ENCODE results near the gene CTCFL. TPM values are rescaled to one million over a fixed set of nuclear protein-coding genes. Genes with fewer than 3 reads are reported as not detected.
A peak's percentile ranks its signal among the peaks of the same experiment; 100 is the strongest.

Gene CTCFL
- total and polyA plus RNA-seq, 4 donors: 0.05 to 0.08 (median 0.08) TPM; not detected in 1

- Histone ChIP-seq H3K9ac (ENCODE audit: low read depth in 1 of 2, low read length in 2 of 2) (no peak overlapping the region), H3K36me3 (ENCODE audit: control insufficient read depth in 4 of 4, insufficient read depth in 3 of 4, low read depth in 1 of 4, low read length in 3 of 4) (no peaks in the 10 kb centered on the region), H3K27me3 (ENCODE audit: control insufficient read depth in 4 of 4, insufficient read depth in 4 of 4, low read length in 3 of 4) (no peaks in the 10 kb centered on the region), H3K9me3 (ENCODE audit: control insufficient read depth in 4 of 4, low read length in 3 of 4) (no peaks in the 10 kb centered on the region), H3K4me3 (ENCODE audit: low read depth in 1 of 3, low read length in 3 of 3) (no peak overlapping the region), H3K27ac (ENCODE audit: low read depth in 1 of 2, low read length in 2 of 2) (no peak overlapping the region), H3K4me1 (ENCODE audit: control insufficient read depth in 4 of 4, insufficient read depth in 4 of 4, low read length in 3 of 4) (peaks cover 8 to 29% (median 20%) of the 10 kb centered on the region in 4 donors)
- DNase-seq (ENCODE audit: low spot score): no peak
- TF ChIP-seq ZBTB33 (IDR thresholded peaks at IDR 0.05) (no peak), RAD21 (IDR thresholded peaks at IDR 0.05) (peak in 1 of 2 donors; percentile 46), RXRA (IDR thresholded peaks at IDR 0.05) (no peak), CTCF (IDR thresholded peaks at IDR 0.05; ENCODE audit: low read depth, low read length, missing input control) (peak; percentile 23)
- 73% methylated on average over 17 of the region's 17 CpGs for WGBS
These were observed 1.3 kb upstream of the CTCFL start for GRCh38 chr20:57526087-57526884.

- Histone ChIP-seq H3K27me3 (ENCODE audit: control insufficient read depth in 4 of 4, insufficient read depth in 4 of 4, low read length in 3 of 4) (no peaks in the 10 kb centered on the region), H3K27ac (ENCODE audit: low read depth in 1 of 2, low read length in 2 of 2) (no peak overlapping the region), H3K4me3 (ENCODE audit: low read depth in 1 of 3, low read length in 3 of 3) (no peak overlapping the region), H3K36me3 (ENCODE audit: control insufficient read depth in 4 of 4, insufficient read depth in 3 of 4, low read depth in 1 of 4, low read length in 3 of 4) (no peaks in the 10 kb centered on the region), H3K9me3 (ENCODE audit: control insufficient read depth in 4 of 4, low read length in 3 of 4) (no peaks in the 10 kb centered on the region), H3K4me1 (ENCODE audit: control insufficient read depth in 4 of 4, insufficient read depth in 4 of 4, low read length in 3 of 4) (peaks cover 8 to 29% (median 18%) of the 10 kb centered on the region in 4 donors), H3K9ac (ENCODE audit: low read depth in 1 of 2, low read length in 2 of 2) (no peak overlapping the region)
- WGBS: 86% methylated on average over 10 of the region's 10 CpGs
- TF ChIP-seq GABPA (IDR thresholded peaks at IDR 0.05 in 1 of 2, conservative IDR thresholded peaks at IDR 0.05 in 1 of 2): no peak
- no peak for TF ChIP-seq NR2F2 (IDR thresholded peaks at IDR 0.05)
- no peak for TF ChIP-seq TAF1 (conservative IDR thresholded peaks at IDR 0.05)
- no peak for TF ChIP-seq ZBTB33 (IDR thresholded peaks at IDR 0.05)
- no peak for DNase-seq (ENCODE audit: low spot score)
These were observed 567 bp upstream of the CTCFL start for GRCh38 chr20:57525328-57526086.

GRCh38 chr20:57523782-57524181 is 1.2 kb downstream of the CTCFL start:
- Histone ChIP-seq H3K36me3 (ENCODE audit: control insufficient read depth in 4 of 4, insufficient read depth in 3 of 4, low read depth in 1 of 4, low read length in 3 of 4) (no peaks in the 10 kb centered on the region), H3K9me3 (ENCODE audit: control insufficient read depth in 4 of 4, low read length in 3 of 4) (no peaks in the 10 kb centered on the region), H3K4me1 (ENCODE audit: control insufficient read depth in 4 of 4, insufficient read depth in 4 of 4, low read length in 3 of 4) (peaks cover 8 to 19% (median 16%) of the 10 kb centered on the region in 4 donors), H3K9ac (ENCODE audit: low read depth in 1 of 2, low read length in 2 of 2) (no peak overlapping the region), H3K27me3 (ENCODE audit: control insufficient read depth in 4 of 4, insufficient read depth in 4 of 4, low read length in 3 of 4) (no peaks in the 10 kb centered on the region), H3K4me3 (ENCODE audit: low read depth in 1 of 3, low read length in 3 of 3) (no peak overlapping the region), H3K27ac (ENCODE audit: low read depth in 1 of 2, low read length in 2 of 2) (no peak overlapping the region)
- 92% methylated on average over 11 of the region's 11 CpGs for WGBS
- DNase-seq (ENCODE audit: low spot score): no peak
- no peak for TF ChIP-seq CTCF (IDR thresholded peaks at IDR 0.05; ENCODE audit: low read depth, low read length, missing input control)
- TF ChIP-seq JUND (IDR thresholded peaks at IDR 0.05): no peak
- no peak for TF ChIP-seq EGR1 (IDR thresholded peaks at IDR 0.05; ENCODE audit: low read depth in 2 of 2)
- TF ChIP-seq FOXA1 (IDR thresholded peaks at IDR 0.05): no peak
- TF ChIP-seq SP1 (IDR thresholded peaks at IDR 0.05): no peak
- no peak for TF ChIP-seq YY1 (IDR thresholded peaks at IDR 0.05)
- TF ChIP-seq HNF4G (IDR thresholded peaks at IDR 0.05): no peak
- no peak for TF ChIP-seq GABPA (IDR thresholded peaks at IDR 0.05 in 1 of 2, conservative IDR thresholded peaks at IDR 0.05 in 1 of 2)
- TF ChIP-seq NR2F2 (IDR thresholded peaks at IDR 0.05): no peak
- no peak for TF ChIP-seq ZBTB33 (IDR thresholded peaks at IDR 0.05)

Data from liver (tissue), 9 donors.